ENCODE measurements around the gene PBRM1.

PBRM1 gene

GRCh38 chr3:52596658-52597265 lies 89.0 kb downstream of the PBRM1 start:
- TF ChIP-seq CTCF (IDR thresholded peaks at IDR 0.05; ENCODE audit: unreplicated experiment in 3 of 3): no peak
- peaks cover 23% of the 10 kb centered on the region for H3K9me3 Mint-ChIP-seq
- H3K36me3 Mint-ChIP-seq (ENCODE audit: low read depth): peaks cover 87% of the 10 kb centered on the region
- H3K4me3 Mint-ChIP-seq: no peak overlapping the region
- H3K27ac Mint-ChIP-seq: no peak overlapping the region
- no peaks in the 10 kb centered on the region for H3K27me3 Mint-ChIP-seq (ENCODE audit: low read depth)
- no peaks in the 10 kb centered on the region for H3K4me1 Mint-ChIP-seq

GRCh38 chr3:52593103-52593502 lies 92.6 kb downstream of the PBRM1 start:
- peaks cover 72% of the 10 kb centered on the region for H3K36me3 Mint-ChIP-seq (ENCODE audit: low read depth)
- no peaks in the 10 kb centered on the region for H3K4me1 Mint-ChIP-seq
- H3K4me3 Mint-ChIP-seq: no peak overlapping the region
- H3K27me3 Mint-ChIP-seq (ENCODE audit: low read depth): no peaks in the 10 kb centered on the region
- H3K9me3 Mint-ChIP-seq: peaks cover 4% of the 10 kb centered on the region
- H3K27ac Mint-ChIP-seq: no peak overlapping the region
- TF ChIP-seq CTCF (IDR thresholded peaks at IDR 0.05; ENCODE audit: unreplicated experiment in 3 of 3): no peak

DNA sequence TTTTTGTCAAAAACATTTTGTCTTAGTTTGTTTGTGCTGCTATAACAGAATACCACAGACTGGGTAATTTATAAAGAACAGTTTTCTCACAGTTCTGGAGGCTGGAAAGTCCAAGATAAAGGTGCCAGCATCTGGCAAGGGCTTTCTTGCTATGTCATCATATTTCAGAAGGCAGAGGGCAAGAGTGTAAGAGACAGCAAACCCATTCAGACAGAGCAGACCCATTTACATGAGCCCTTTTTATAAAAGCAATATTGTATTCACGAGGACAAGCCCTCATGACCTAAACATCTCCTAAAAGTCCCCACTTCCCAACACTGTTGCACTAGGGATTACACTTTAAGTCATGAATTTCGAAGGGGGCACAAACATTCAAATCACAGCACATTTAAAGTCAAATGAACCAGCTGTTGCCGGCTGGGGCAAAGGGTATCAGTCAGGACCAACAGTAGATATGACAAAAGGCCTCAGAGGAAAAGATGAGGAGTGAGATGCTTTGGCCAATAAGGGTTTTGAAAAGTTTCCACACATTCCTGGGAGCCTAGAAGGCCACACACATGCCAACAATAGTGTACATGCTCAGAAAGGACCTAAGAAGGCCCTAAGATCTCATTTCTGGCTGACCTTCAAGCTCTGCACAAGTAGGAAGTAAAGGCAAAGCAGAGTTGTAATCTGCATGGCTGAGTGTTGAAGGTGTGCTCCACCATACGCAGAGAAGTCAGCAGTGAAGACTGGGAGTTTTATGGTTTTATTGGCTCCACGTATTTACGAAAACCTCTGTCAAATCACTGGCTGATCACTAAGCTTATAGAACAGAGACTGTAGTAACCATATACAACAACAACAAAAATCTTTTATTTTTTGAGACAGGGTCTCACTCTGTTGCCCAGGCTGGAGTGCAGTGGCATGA lies 111.4 kb downstream of the PBRM1 start:
- H3K4me1 Mint-ChIP-seq: no peaks in the 10 kb centered on the region
- no peak overlapping the region for H3K27ac Mint-ChIP-seq
- no peak for TF ChIP-seq CTCF (IDR thresholded peaks at IDR 0.05; ENCODE audit: unreplicated experiment in 3 of 3)
- no peak overlapping the region for H3K4me3 Mint-ChIP-seq
- H3K9me3 Mint-ChIP-seq: no peaks in the 10 kb centered on the region
- H3K27me3 Mint-ChIP-seq (ENCODE audit: low read depth): no peaks in the 10 kb centered on the region
- H3K36me3 Mint-ChIP-seq (ENCODE audit: low read depth): peaks cover 70% of the 10 kb centered on the region

DNA sequence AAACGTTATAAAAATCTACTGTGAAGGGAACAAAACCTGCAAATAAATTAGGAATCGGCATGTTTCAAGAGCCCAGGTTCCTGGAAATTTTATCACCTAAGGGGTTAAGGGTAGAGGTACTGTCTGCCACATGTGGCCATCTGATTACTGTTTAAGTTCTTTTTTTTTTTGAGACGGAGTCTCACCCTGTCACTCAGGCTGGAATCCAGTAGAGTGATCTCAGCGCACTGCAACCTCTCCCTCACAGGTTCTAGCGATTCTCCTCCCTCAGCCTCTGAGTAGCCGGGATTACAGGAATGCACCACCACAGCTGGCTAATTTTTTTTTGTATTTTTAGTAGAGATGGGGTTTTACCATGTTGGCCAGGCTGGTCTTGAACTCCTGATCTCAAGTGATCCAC lies 113.5 kb downstream of the PBRM1 start:
- H3K27me3 Mint-ChIP-seq (ENCODE audit: low read depth): no peaks in the 10 kb centered on the region
- TF ChIP-seq CTCF (IDR thresholded peaks at IDR 0.05; ENCODE audit: unreplicated experiment in 3 of 3): no peak

DNA sequence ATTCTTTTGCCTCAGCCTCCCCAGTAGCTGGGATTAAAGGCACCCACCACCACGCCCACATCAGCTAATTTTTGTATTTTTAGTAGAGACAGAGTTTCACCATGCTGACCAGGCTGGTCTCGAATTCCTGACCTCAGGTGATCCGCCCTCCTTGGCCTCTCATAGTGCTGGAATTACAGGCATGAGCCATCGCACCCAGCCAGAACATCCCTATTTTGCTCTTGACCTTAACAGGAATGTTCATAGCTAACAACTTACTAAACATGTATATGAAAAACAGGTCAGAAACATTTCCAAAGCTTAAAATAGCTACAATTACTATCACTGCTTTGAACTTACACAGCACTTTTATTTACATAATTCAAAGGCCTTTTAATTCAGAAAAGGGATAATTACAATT lies 115.6 kb downstream of the PBRM1 start:
- H3K36me3 Mint-ChIP-seq (ENCODE audit: low read depth): peaks cover 52% of the 10 kb centered on the region
- TF ChIP-seq CTCF (IDR thresholded peaks at IDR 0.05; ENCODE audit: unreplicated experiment in 3 of 3): no peak
- no peak overlapping the region for H3K27ac Mint-ChIP-seq
- no peaks in the 10 kb centered on the region for H3K4me1 Mint-ChIP-seq
- no peaks in the 10 kb centered on the region for H3K27me3 Mint-ChIP-seq (ENCODE audit: low read depth)
- H3K4me3 Mint-ChIP-seq: no peak overlapping the region
- H3K9me3 Mint-ChIP-seq: no peaks in the 10 kb centered on the region

More for the DNA sequence above, 113.5 kb downstream of the PBRM1 start:
- no peak overlapping the region for H3K4me3 Mint-ChIP-seq
- H3K9me3 Mint-ChIP-seq: no peaks in the 10 kb centered on the region
- H3K36me3 Mint-ChIP-seq (ENCODE audit: low read depth): peaks cover 63% of the 10 kb centered on the region
- H3K27ac Mint-ChIP-seq: no peak overlapping the region
- no peaks in the 10 kb centered on the region for H3K4me1 Mint-ChIP-seq
